ENCODE results near the gene SIRT3. TPM values are rescaled to one million over a fixed set of nuclear protein-coding genes. Genes with fewer than 3 reads are reported as not detected.
"Not testable (repeated sequence)": the region's sequence is repeated elsewhere in the genome, so short reads cannot be mapped to it uniquely, and the experiment has no call there.

SIRT3 gene
- total RNA-seq, 1 donor from 2014 or later, result 18.5 TPM

- H3K4me1 Mint-ChIP-seq (ENCODE audit: low read depth), result peaks cover 4% of the 10 kb centered on the region
- no peak overlapping the region for H3K27ac Mint-ChIP-seq (ENCODE audit: unreplicated experiment)
- TF ChIP-seq CTCF (IDR thresholded peaks at IDR 0.05), result no peak
- H3K4me3 Mint-ChIP-seq (ENCODE audit: unreplicated experiment), result no peak overlapping the region
- peaks cover 16% of the 10 kb centered on the region for H3K36me3 Mint-ChIP-seq (ENCODE audit: low read depth)
- no peak for DNase-seq (ENCODE audit: low spot score)
- H3K9me3 Mint-ChIP-seq (ENCODE audit: low read depth), result no peaks in the 10 kb centered on the region
- H3K27me3 Mint-ChIP-seq (ENCODE audit: low read depth), result no peaks in the 10 kb centered on the region
Observed at GRCh38 chr11:221998-222789, 13.9 kb downstream of the SIRT3 start.

GRCh38 chr11:221539-221938 is 14.6 kb downstream of the SIRT3 start:
- Mint-ChIP-seq H3K27me3 (ENCODE audit: low read depth) (no peaks in the 10 kb centered on the region), H3K4me1 (ENCODE audit: low read depth) (peaks cover 4% of the 10 kb centered on the region), H3K9me3 (ENCODE audit: low read depth) (no peaks in the 10 kb centered on the region), H3K27ac (ENCODE audit: unreplicated experiment) (no peak overlapping the region), H3K4me3 (ENCODE audit: unreplicated experiment) (no peak overlapping the region), H3K36me3 (ENCODE audit: low read depth) (peaks cover 16% of the 10 kb centered on the region)
- DNase-seq (ENCODE audit: low spot score), result no peak
- no peak for TF ChIP-seq CTCF (IDR thresholded peaks at IDR 0.05)

GRCh38 chr11:220641-221215 is 15.4 kb downstream of the SIRT3 start:
- H3K36me3 Mint-ChIP-seq (ENCODE audit: low read depth), result peaks cover 16% of the 10 kb centered on the region
- DNase-seq (ENCODE audit: low spot score); H3K27me3 Mint-ChIP-seq (ENCODE audit: low read depth); H3K9me3 Mint-ChIP-seq (ENCODE audit: low read depth); H3K27ac Mint-ChIP-seq (ENCODE audit: unreplicated experiment); H3K4me3 Mint-ChIP-seq (ENCODE audit: unreplicated experiment); H3K4me1 Mint-ChIP-seq (ENCODE audit: low read depth): not testable (repeated sequence)

GRCh38 chr11:218815-219593 is 17.1 kb downstream of the SIRT3 start:
- H3K4me3 Mint-ChIP-seq (ENCODE audit: unreplicated experiment), result no peak overlapping the region
- TF ChIP-seq CTCF (IDR thresholded peaks at IDR 0.05), result no peak
- H3K9me3 Mint-ChIP-seq (ENCODE audit: low read depth), result no peaks in the 10 kb centered on the region
- peaks cover 23% of the 10 kb centered on the region for H3K36me3 Mint-ChIP-seq (ENCODE audit: low read depth)
- no peak overlapping the region for H3K27ac Mint-ChIP-seq (ENCODE audit: unreplicated experiment)
- H3K27me3 Mint-ChIP-seq (ENCODE audit: low read depth), result no peaks in the 10 kb centered on the region
- no peak for DNase-seq (ENCODE audit: low spot score)
- no peaks in the 10 kb centered on the region for H3K4me1 Mint-ChIP-seq (ENCODE audit: low read depth)

GRCh38 chr11:217704-218103 is 18.4 kb downstream of the SIRT3 start:
- TF ChIP-seq CTCF (IDR thresholded peaks at IDR 0.05), result no peak
- Mint-ChIP-seq H3K4me3 (ENCODE audit: unreplicated experiment) (no peak overlapping the region), H3K4me1 (ENCODE audit: low read depth) (peaks cover 3% of the 10 kb centered on the region), H3K9me3 (ENCODE audit: low read depth) (no peaks in the 10 kb centered on the region), H3K27me3 (ENCODE audit: low read depth) (no peaks in the 10 kb centered on the region), H3K27ac (ENCODE audit: unreplicated experiment) (no peak overlapping the region), H3K36me3 (ENCODE audit: low read depth) (peaks cover 23% of the 10 kb centered on the region)
- DNase-seq (ENCODE audit: low spot score), result no peak
